HUDEP-2 (cell line): ENCODE results near the gene LHB.
"Not testable (repeated sequence)": the region's sequence is repeated elsewhere in the genome, so short reads cannot be mapped to it uniquely, and the experiment has no call there.

Experiments
- DNase-seq, 76 experiments: peaks; one replicate each; lab custom pipeline; 2025; ENCODE audit not compliant: unreplicated experiment in 76 of 76; lab: John Stamatoyannopoulos, UW

Gene LHB

DNA sequence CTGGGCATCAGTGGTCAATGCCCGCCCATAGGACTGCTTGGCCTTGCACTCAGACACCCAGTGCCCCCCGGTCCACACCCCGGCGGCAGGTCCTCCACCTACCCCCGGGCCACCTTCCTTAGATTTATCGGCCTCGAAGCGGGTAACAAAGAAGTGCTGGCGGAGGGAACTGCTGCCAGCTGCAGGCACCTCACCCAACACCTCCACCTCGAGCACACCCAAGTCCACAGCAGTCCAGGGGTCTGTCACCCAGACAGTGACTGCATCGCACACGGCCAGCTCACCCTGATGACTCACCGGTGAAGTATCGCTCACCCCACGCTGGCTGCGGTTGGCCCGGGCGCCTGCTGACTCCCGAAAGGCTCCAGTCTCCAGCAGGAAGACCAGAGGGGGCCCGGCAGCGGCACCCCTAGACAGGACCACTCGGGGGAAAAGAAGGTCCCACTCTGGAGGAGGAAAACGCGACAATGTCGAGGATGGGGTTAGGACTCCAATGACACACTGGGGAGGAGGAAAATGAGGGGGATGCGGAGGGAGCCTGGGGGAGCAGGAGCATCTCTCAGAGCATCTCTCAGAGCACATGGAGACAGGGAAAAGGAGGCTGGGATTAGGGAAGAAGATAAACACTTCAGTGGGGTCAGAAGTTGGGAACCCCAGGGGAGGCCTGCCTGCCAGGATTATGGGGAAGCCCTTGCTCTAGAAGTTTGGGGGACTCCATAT is 21.8 kb upstream of the LHB start:
- DNase-seq, result not testable (repeated sequence)

DNA sequence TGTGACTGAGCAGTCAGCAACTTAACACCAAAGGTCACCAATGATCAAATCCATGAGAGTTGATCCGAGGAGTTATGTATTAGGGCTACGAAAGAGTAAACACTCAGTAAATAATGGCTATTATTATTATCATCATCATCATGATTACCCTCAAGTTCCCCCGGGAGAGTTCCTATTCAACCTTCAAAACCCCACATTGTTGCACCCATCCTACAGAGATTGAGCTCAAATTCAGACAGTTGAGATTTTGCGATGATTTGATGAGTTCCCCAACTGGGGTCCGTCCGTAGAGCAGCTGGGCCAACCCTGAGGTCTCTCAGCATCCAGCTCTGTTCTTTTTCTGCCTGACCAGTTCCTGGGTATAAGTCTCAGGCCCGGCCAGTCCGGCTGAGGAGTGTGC is 21.2 kb upstream of the LHB start:
- DNase-seq, result not testable (repeated sequence)

DNA sequence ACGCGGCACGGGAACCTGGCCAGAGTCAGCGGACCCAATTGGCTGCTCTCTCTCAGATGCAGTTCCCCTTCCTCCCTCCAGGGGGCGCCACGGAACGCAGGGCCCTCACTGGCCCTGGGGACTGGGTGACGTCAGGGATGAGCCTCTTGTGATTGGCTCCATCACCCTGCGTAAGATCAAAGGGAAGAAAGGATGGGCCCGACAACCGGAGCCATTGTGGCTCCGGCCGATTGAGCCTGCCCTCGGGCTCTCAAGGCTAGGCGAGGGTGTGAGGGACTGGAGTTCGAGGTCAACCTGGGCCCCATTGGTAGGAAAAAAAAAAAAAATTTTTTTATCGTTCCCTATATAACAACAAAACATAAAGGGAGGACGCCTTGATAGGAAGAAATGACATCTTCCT is 19.9 kb upstream of the LHB start, which contains the start of gene CGB1:
Gene CGB1, minus strand, starts transcription at position 81 of the 400 bp plus-strand sequence. CDS start 184 bp downstream, outside the sequence.
- peak in 64 of 76 experiments; percentile 21 to 78 (median 56) for DNase-seq

GRCh38 chr19:49031642-49032301 is 14.9 kb upstream of the LHB start, which contains the start of gene CGB2:
Gene CGB2, plus strand, starts transcription at chr19:49031890. Its CDS starts 206 bp downstream, at chr19:49032096.
- DNase-seq, result peak in 68 of 76 experiments; percentile 26 to 89 (median 68)

GRCh38 chr19:49030323-49030722 is 13.4 kb upstream of the LHB start:
- DNase-seq, result not testable (repeated sequence)

- DNase-seq, result not testable (repeated sequence)
Observed at GRCh38 chr19:49029749-49030148, 12.9 kb upstream of the LHB start.

DNA sequence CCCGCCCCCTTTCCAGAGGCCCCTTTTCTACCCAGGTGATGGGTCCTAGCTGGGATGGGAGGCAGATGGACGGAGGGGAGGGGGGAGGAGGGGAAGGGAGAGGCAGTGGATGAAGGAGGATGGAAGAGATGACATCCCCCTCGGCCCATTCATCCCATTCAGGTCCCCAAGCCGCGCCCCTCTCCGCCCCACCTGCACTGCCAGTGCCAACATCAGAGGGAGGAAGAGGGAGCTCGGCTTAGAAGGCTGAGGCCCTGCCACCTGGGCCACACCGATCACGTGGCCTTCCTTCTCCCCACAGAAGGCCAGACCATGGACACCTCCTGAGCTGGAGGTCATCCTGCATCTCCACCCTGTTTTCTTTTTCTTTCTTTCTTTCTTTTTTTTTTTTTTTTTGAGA is 11.8 kb upstream of the LHB start:
- not testable (repeated sequence) for DNase-seq

- not testable (repeated sequence) for DNase-seq
Observed at GRCh38 chr19:49025599-49025998, 8.7 kb upstream of the LHB start.

DNA sequence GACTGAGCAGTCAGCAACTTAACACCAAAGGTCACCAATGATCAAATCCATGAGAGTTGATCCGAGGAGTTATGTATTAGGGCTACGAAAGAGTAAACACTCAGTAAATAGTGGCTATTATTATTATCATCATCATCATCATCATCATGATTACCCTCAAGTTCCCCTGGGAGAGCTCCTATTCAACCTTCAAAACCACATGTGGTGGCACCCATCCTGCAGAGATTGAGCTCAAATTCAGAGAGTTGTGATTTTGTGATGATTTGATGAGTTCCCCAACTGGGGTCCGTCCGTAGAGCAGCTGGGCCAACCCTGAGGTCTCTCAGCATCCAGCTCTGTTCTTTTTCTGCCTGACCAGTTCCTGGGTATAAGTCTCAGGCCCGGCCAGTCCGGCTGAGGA is 8.2 kb upstream of the LHB start:
- DNase-seq, result not testable (repeated sequence)

- DNase-seq, result not testable (repeated sequence)
Observed at GRCh38 chr19:49024233-49024632, 7.3 kb upstream of the LHB start, which contains the start of gene CGB3. Gene CGB3, minus strand, starts transcription at chr19:49024333. Its CDS starts 362 bp downstream, at chr19:49023971.

GRCh38 chr19:49022116-49022515 is 5.2 kb upstream of the LHB start:
- DNase-seq, result no peak

- DNase-seq, result peak in 3 of 76 experiments; percentile 19 to 25 (median 25)
Observed at GRCh38 chr19:49020931-49021895, 4.3 kb upstream of the LHB start.

DNA sequence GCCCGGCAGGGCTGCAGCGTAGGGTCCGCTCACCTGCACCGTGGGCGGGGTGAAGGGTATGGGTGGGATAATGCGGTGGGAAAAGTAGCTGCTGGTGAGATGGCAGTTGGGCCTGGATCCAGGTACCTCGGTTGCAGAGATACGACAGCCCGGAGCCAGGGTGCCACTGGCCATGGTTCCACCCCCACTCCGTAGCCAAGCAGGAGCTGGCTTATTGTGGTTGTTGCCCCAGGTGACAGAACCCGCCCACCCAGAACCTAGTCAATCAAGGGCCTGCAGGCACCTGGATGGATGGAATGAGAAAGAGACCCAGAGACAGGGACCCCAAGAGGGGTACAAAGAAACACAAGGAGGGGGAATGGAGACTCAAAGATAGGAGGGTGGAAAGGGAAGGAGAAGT is 3.5 kb upstream of the LHB start:
- DNase-seq, result peak in 1 of 76 experiments; percentile 32

DNA sequence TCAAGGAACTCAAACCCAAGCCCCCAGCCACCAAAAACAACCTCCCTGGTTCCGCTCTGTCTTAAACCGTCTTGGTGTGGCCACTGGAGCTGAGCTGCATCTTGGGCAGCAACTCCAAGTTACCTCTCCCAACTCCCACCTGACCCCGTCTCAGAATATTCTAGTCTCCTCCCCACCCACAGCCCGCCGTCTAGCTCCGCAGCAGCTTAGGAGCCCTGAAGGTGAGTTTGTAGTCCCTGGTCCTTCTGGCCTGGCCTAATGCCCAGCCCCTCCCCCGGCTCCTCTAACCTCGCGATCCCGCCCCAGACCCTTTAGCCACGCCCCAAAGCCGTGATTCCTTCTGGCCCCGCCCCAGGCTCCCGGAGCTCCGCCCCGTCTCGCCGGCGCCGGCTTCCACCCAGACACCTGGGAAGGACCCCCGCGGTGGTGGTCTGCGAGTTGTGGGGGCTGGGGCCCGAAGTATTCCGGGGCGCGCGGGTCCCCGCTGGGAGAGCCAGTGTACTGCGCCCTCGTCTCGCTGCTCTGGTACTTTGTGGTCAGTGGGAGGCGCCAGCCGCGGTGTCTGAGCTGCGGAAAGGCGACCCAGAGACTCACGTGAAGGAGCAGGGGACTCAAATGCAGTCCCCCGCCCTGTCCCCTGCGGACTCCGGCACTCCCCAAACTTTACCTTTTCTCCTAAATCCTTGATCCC is 2.5 kb upstream of the LHB start:
- peak in 49 of 76 experiments; percentile 21 to 78 (median 58) for DNase-seq

GRCh38 chr19:49018388-49019241 is 1.7 kb upstream of the LHB start:
- peak in 16 of 76 experiments; percentile 18 to 74 (median 42) for DNase-seq

GRCh38 chr19:49017666-49018351 is 918 bp upstream of the LHB start:
- DNase-seq, result peak in 65 of 76 experiments; percentile 22 to 85 (median 61)

DNA sequence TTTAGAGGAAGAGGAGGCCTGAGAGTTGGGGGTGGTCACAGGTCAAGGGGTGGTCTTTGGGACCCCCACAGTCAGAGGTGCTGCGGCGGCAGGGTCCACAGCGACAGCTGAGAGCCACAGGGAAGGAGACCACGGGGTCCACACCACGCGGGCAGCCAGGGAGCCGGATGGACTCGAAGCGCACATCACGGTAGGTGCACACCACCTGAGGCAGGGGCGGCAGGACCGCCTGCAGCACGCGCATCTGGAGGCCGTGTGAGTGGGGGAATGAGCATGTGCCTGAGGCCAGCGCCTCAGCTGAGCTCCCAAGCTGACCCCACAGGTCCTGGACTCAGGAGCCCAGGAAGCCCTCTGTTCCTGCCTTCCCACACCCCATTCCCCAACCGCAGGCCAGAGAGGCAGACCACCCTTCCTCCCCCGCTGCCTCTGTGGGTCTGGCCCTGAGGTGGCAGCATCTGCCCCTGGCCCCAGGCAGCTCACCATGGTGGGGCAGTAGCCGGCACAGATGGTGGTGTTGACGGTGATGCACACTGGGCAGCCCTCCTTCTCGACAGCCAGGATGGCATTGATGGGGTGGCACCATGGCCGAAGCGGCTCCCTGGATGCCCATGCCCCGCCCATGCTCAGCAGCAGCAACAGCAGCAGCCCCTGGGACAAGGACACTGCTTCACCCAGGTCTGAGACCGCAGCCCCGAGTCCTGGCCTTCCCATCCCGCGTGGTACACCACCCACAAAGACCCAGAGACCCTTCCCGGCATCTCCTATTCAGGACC is 638 bp downstream of the LHB start:
- DNase-seq, result no peak

DNA sequence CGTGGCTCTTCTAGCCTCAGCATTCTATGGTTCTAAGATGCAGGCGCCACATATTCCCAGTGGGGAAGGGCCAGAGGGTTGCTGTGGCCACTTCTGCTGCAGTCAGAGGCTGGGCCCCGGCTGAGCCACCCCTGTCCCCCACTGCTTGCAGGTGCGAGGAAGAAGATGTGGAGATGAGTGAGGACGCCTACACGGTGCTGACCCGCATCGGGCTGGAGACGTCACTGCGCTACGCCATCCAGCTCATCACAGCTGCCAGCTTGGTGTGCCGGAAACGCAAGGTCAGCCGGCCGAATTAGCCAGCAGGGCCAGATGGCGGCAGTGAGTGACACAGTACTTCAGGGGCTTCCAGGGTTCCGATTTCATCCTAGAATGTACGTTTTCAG is 2.0 kb downstream of the LHB start:
- no peak for DNase-seq
